GM10847 (cell line): ENCODE results near the gene CDHR5.

ENCODE experiments used
- POLR2A ChIP-seq: IDR thresholded peaks from 2 replicates; pipeline ENCODE4 v1.6.1; 2011; ENCODE audit not compliant: insufficient read length; ENCODE audit errors: extremely low read depth

Gene CDHR5

GRCh38 chr11:630871-631270, 6.1 kb upstream of the CDHR5 start:
- TF ChIP-seq POLR2A = no peak

- no peak for TF ChIP-seq POLR2A
Measured at GRCh38 chr11:629237-629583, 4.5 kb upstream of the CDHR5 start.

- TF ChIP-seq POLR2A = no peak
Measured at GRCh38 chr11:628056-628455, 3.3 kb upstream of the CDHR5 start.

- TF ChIP-seq POLR2A = no peak
Measured at GRCh38 chr11:627308-627576, 2.5 kb upstream of the CDHR5 start.

GRCh38 chr11:626475-627307, 1.9 kb upstream of the CDHR5 start, which contains the start of gene SCT:
Gene SCT, minus strand, starts transcription at chr11:627181. Its CDS starts 38 bp downstream, at chr11:627143.
- no peak for TF ChIP-seq POLR2A

GRCh38 chr11:625636-626268, 997 bp upstream of the CDHR5 start:
- TF ChIP-seq POLR2A = no peak

GRCh38 chr11:623999-624704, 603 bp downstream of the CDHR5 start:
- no peak for TF ChIP-seq POLR2A

- no peak for TF ChIP-seq POLR2A
Measured at GRCh38 chr11:623349-623869, 1.3 kb downstream of the CDHR5 start.

- no peak for TF ChIP-seq POLR2A
Measured at GRCh38 chr11:621838-622237, 2.9 kb downstream of the CDHR5 start.

GRCh38 chr11:620935-621814, 3.6 kb downstream of the CDHR5 start:
- TF ChIP-seq POLR2A = no peak

- no peak for TF ChIP-seq POLR2A
Measured at GRCh38 chr11:620201-620600, 4.6 kb downstream of the CDHR5 start.

- no peak for TF ChIP-seq POLR2A
Measured at GRCh38 chr11:619628-620050, 5.1 kb downstream of the CDHR5 start.

GRCh38 chr11:618856-619627, 5.7 kb downstream of the CDHR5 start:
- TF ChIP-seq POLR2A = no peak
